ENCODE results near the gene FRAT2. TPM values are rescaled to one million over a fixed set of nuclear protein-coding genes. Genes with fewer than 3 reads are reported as not detected.

FRAT2 gene
- total and polyA plus RNA-seq, 2 of the 4 experiments (the other 2 are of a cell fraction) = 2.0 to 2.5 TPM

- no peak overlapping the region for H3K56ac ChIP-seq (ENCODE audit: extremely low read depth, insufficient read depth, low read length)
- no peak overlapping the region for H2BK120ac ChIP-seq (ENCODE audit: low read depth, low read length)
- peaks cover 2% of the 10 kb centered on the region for H3K9me1 ChIP-seq (ENCODE audit: insufficient read depth, low read length)
- H3K4me2 ChIP-seq (ENCODE audit: low read depth, low read length) = no peak overlapping the region
- H3K36me3 ChIP-seq (ENCODE audit: control insufficient read depth, insufficient read depth, low read length) = peaks cover 3% of the 10 kb centered on the region; the same call in 1 of the 2 replicates
- TF ChIP-seq RFX5 (IDR thresholded peaks at IDR 0.05; ENCODE audit: low read depth, low read length) (no peak), MAFK (IDR thresholded peaks at IDR 0.05; ENCODE audit: low read depth, low read length) (no peak), POLR2A (IDR thresholded peaks at IDR 0.05; ENCODE audit: low read depth, low read length) (no peak), BHLHE40 (IDR thresholded peaks at IDR 0.05; ENCODE audit: low read depth, low read length) (no peak), CHD1 (IDR thresholded peaks at IDR 0.05; ENCODE audit: low read depth, low read length) (no peak), FOS (IDR thresholded peaks at IDR 0.05; ENCODE audit: low read depth, low read length) (no peak), ELK1 (IDR thresholded peaks at IDR 0.05; ENCODE audit: borderline replicate concordance, low read depth, low read length) (no peak), CTCF (conservative IDR thresholded peaks at IDR 0.05; ENCODE audit: low read depth, low read length) (no peak)
- H4K8ac ChIP-seq (ENCODE audit: low read depth in 2 of 2, low read length in 2 of 2) = no peak overlapping the region
- dilution Hi-C loops (cut with HindIII; ENCODE audit: low sequenced_read_pairs, unreplicated experiment) = no loop called here
- no peak overlapping the region for H3K23ac ChIP-seq (ENCODE audit: low read depth, low read length)
- H2BK20ac ChIP-seq (ENCODE audit: low read depth, low read length) = no peak overlapping the region
- in situ Hi-C loops (cut with MboI; ENCODE audit: low sequenced_read_pairs) = no loop called here
- BruUV-seq (replicated peaks) = no TSS peak
- POLR2A ChIA-PET (ENCODE audit: unreplicated experiment) = no interaction called here
- no peak overlapping the region for H2AK9ac ChIP-seq (replicated peaks; ENCODE audit: low read depth, low read length, poor library complexity)
- DNase-seq = no peak
- no peak overlapping the region for H2AK5ac ChIP-seq (ENCODE audit: low read depth, low read length)
- no peaks in the 10 kb centered on the region for H4K20me1 ChIP-seq (ENCODE audit: insufficient read depth, low read length)
- peaks cover 5% of the 10 kb centered on the region; the same call in 1 of the 2 replicates for H3K4me1 ChIP-seq (ENCODE audit: control insufficient read depth, insufficient read depth, low read length)
- no peak overlapping the region for H3K27ac ChIP-seq (ENCODE audit: insufficient read depth, low read length)
- CTCF ChIA-PET = no interaction called here
- no peak overlapping the region for H3K14ac ChIP-seq (replicated peaks; ENCODE audit: low read depth, low read length)
- no peak overlapping the region for H2BK5ac ChIP-seq (ENCODE audit: low read depth, low read length, poor library complexity, severe bottlenecking)
- no peak overlapping the region for H3K9ac ChIP-seq (ENCODE audit: low read depth, low read length)
- H3K18ac ChIP-seq (ENCODE audit: low read depth, low read length) = no peak overlapping the region
- no peak overlapping the region for H3K4ac ChIP-seq (ENCODE audit: low read depth, low read length)
- no peak overlapping the region for H2BK15ac ChIP-seq (ENCODE audit: low read depth, low read length)
- intact Hi-C loops (cut with micrococcal nuclease) = no loop called here
- no peaks in the 10 kb centered on the region for H3K9me3 ChIP-seq (ENCODE audit: control insufficient read depth, insufficient read depth, low read length)
- no peaks in the 10 kb centered on the region; the same call in 1 of the 2 replicates for H3K27me3 ChIP-seq (ENCODE audit: control insufficient read depth, insufficient read depth, low read length)
- 90% methylated on average over 3 of the region's 4 CpGs; no CpG with 5 or more reads in 1 of the 2 experiments for WGBS, 2 experiments (ENCODE audit: extremely low coverage in 2 of 2, insufficient read length in 1 of 2)
- no peaks in the 10 kb centered on the region for H3K79me1 ChIP-seq (ENCODE audit: low read depth in 1 of 2, low read length in 2 of 2)
- no peak for ATAC-seq (ENCODE audit: low read depth)
- no peak overlapping the region for H4K5ac ChIP-seq (ENCODE audit: low read depth, low read length)
- H3K4me3 ChIP-seq (ENCODE audit: insufficient read depth, low read depth, low read length) = no peak overlapping the region
- H4K91ac ChIP-seq (ENCODE audit: insufficient read depth, low read depth, low read length) = no peak overlapping the region
- H2AFZ ChIP-seq (replicated peaks; ENCODE audit: low read length, poor library complexity) = no peak overlapping the region
Measured at GRCh38 chr10:97347317-97347716, 12.8 kb upstream of the FRAT2 start.
